B cell (primary cell): ENCODE results near the gene SLC39A2.

Experiments
- EZH2 ChIP-seq: IDR thresholded peaks from 2 replicates; pipeline ENCODE4 v1.6.1; 2012; ENCODE audit warnings: borderline replicate concordance, low read depth, mild to moderate bottlenecking, moderate library complexity, low read length; ENCODE audit not compliant: insufficient read depth, poor library complexity, severe bottlenecking
- TF ChIP-seq, protein P1 (sequence below): fragments of 200-600 bp; IDR thresholded peaks from one replicate; pipeline ENCODE4 v1.8.0; 2022; ENCODE audit warnings: antibody characterized with exemption, mild to moderate bottlenecking

DNA sequence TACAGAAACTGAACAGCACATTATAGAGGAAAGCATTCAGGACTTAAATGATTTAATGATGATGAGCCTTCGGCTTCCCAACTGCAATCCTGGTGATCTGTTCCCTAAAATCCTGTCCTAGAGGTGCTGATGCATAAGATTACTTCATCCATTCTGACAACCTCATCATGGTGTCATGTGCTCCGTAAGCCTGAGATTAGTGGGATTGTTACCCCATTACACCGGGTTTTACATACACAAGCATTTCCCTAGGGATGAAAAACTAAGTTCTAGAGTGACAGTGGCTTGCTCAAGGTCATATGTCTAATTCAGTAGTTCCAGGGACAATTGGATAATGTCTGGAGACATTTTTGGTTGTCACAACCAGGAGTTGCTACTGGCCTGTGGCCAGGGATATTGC is 38.1 kb downstream of the SLC39A2 start:
- TF ChIP-seq EZH2, result no peak
- TF ChIP-seq, protein P1, sequence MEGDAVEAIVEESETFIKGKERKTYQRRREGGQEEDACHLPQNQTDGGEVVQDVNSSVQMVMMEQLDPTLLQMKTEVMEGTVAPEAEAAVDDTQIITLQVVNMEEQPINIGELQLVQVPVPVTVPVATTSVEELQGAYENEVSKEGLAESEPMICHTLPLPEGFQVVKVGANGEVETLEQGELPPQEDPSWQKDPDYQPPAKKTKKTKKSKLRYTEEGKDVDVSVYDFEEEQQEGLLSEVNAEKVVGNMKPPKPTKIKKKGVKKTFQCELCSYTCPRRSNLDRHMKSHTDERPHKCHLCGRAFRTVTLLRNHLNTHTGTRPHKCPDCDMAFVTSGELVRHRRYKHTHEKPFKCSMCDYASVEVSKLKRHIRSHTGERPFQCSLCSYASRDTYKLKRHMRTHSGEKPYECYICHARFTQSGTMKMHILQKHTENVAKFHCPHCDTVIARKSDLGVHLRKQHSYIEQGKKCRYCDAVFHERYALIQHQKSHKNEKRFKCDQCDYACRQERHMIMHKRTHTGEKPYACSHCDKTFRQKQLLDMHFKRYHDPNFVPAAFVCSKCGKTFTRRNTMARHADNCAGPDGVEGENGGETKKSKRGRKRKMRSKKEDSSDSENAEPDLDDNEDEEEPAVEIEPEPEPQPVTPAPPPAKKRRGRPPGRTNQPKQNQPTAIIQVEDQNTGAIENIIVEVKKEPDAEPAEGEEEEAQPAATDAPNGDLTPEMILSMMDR, result no peak
